PFSK-1 (cell line): ENCODE data around the gene RDX.

Source experiments
- POLR2AphosphoS5 ChIP-seq: IDR thresholded peaks from 2 replicates; pipeline ENCODE4 v1.6.1; 2012; ENCODE audit warnings: low read depth, mild to moderate bottlenecking, control low read depth, low read length, moderate library complexity
- REST ChIP-seq, 2 experiments: IDR thresholded peaks; 2 replicates each; pipeline versions ENCODE4 v1.6.1 to v1.8.0; 2011 to 2012; ENCODE audit warnings: low read depth in 2 of 2, low read length in 2 of 2, control low read depth in 1 of 2, inconsistent platforms in 1 of 2, mild to moderate bottlenecking in 1 of 2, moderate library complexity in 1 of 2; ENCODE audit not compliant: insufficient read depth in 1 of 2
- TAF1 ChIP-seq: IDR thresholded peaks from 2 replicates; pipeline ENCODE4 v1.6.1; 2012; ENCODE audit warnings: low read length, control low read depth, borderline replicate concordance; ENCODE audit not compliant: insufficient read depth

- TF ChIP-seq REST (IDR thresholded peaks at IDR 0.05; ENCODE audit: insufficient read depth in 1 of 2, low read depth in 2 of 2, low read length in 2 of 2) (no peak), TAF1 (no peak), POLR2AphosphoS5 (no peak)
Observed at GRCh38 chr11:110196884-110197420, 99.5 kb downstream of the RDX start.
